GM19452 (cell line): ENCODE data around the gene SRGAP2B.
"Not testable (repeated sequence)": the region's sequence is repeated elsewhere in the genome, so short reads cannot be mapped to it uniquely, and the experiment has no call there.

ENCODE experiments used
- ATAC-seq: cut with Tn5 transposase; IDR thresholded peaks from one replicate; pipeline ENCODE4 v1.9.1; 2021; ENCODE audit not compliant: unreplicated experiment

Gene SRGAP2B

DNA sequence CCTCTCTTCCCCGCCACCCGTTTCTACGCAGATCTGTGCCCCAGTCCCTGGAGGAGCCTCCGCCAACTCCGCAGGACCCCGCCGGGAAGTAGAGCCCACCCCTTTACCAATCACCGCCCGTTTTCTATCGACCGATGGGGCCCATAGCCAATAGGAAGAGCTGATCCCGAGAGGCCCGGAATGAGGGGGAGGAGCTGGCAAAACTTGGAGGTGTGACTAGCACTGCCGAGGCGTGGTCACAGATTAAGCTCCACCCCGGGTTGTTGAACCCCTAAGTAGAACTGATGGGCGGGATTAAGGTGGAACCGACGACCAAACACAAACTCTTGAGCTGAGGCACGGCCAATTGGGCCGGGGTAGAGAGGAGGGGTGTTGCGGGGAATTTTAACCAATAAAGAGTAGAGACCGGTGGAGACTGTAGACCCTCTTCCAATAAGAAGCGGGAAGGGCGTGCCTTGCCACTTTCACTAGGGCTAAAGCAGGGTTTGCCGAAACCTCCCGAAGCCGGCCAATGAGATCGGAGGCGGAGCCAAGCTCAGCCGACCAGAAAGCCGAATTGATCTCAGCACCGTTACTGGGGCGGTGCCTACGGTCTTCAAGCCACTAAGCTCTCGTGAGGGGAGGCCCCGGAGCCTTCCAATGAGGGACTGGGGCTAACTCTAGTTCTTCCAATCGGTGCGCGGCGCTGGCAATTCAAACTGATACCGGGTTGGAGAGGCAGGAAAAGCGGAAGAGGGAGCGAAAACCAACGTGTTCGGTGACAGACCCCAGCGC lies at the start of gene SRGAP2B, which contains the start of gene FAM72D:
Gene SRGAP2B, minus strand, starts transcription at position 45 of the 774 bp plus-strand sequence. CDS start 2,427 bp downstream, outside the sequence.
Gene FAM72D, plus strand, starts transcription at position 691 of the 774 bp plus-strand sequence. CDS start 874 bp downstream, outside the sequence.
- peak; percentile 78 for ATAC-seq

DNA sequence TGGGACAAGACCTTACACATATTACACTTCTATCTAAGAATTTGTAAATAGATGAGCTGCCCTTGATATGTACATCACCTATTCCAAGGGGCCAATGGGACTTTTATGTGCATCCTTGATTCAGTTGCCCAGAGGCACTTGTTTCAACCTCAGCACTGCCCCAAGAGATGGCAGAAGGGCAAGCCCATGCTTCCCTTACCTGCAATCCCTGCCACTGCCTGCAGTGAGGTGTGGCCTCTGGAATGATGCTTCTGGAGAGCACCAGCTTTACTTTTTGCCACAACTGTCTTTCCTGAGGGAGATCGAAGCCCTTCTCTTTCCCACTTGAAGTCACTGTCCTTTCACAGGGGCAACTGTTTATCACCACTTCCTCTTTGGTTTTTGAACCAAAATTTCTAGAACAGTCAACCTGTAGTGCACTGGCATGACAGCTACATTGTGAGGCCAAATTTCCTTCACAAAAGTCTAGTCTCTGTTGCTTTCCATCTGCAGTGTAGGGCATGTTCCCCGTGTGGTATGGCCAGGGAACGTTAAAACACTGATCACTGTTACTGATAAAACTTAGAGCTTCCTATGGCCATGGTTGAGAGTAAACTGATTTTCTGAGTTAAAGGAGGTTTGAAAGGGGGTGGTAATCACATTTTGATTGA lies 49.3 kb upstream of the SRGAP2B start:
- not testable (repeated sequence) for ATAC-seq

DNA sequence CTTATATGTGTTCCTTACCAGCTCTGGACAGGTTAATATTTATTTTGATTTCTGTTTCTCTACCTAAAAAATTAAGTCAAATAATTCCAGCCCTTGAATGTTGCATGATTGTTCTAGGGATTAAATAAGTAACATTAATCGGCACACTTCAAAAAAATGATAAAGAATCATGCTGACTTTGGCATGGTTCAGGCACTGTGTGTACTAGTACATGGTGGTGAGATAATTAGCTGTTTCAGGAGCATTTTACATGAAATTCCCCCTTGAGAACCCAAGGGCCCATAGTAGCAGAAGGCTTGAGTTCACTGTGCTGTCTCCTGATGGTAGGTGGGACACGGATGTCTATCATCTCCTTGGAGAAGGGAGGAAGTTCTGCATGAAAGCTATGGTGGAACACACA lies 45.4 kb upstream of the SRGAP2B start:
- not testable (repeated sequence) for ATAC-seq

DNA sequence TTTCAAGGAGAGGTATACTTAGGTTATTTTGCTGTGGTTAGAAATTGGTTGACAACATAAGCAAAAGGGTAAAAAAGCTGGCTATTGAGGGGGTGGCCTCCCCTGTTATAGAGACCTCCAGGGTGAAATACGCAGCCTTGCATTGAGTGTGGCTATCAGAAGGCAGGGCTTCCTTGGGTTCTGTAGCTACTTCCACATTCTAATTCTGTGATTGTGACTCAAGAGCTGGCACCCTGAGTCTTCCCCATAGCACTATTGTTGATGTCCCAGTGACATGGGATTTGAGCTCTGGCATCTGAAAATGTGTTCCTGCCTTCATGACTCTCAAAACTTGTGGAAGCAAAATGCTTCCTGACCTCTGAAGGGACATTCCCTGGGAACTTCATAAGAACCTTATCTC lies 39.3 kb upstream of the SRGAP2B start:
- ATAC-seq: not testable (repeated sequence)

DNA sequence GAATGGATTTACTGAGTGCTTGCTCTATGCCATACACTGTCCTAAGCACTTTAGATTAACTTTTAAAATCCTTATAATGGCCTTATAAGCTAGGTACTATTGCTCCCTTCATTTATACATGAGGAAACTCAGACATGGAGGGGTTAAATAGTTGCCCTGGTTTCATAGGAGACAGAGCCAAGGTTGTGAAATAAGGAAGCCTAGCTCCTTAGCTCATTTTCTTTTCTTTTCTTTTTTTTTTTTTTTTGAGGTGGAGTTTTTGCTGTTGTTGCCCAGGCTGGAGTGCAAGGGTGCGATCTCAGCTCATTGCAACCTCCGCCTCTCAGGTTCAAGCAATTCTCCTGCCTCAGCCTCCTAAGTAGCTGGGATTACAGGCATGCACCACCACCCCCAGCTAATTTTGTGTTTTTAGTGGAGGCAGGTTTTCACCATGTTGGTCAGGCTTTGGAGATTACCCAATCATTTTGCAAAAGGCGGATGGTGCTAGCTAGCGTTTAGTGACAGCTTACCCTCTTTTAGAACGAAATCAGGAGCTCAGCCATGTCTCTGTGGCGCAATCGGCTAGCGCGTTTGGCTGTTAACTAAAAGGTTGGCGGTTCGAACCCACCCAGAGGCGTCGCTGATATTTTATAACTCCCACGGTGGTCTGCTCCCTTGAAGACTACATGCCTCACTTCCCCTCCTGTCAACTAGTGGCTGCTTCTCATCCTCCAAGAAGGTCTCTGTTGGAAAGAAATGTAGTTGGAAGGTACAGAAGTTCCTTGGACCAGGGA lies 33.8 kb upstream of the SRGAP2B start:
- not testable (repeated sequence) for ATAC-seq

DNA sequence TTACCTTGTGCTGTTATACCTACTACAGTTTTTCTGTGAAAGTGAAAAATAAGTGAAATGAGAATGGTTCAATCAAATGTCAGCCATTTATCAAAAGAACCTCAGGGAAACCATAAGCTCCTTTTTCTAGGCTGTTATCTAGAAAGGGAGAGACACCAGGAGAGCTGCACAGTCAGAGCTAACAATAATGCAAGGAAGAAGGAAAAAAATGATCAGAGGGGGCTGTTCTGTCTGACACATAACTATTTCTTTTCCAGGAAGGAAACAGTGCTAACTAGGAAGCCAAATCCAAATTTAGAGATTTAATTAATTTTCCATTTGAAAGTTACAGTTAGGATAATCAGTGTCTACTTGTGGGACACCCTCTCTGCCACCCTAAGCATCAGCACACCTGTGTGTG lies 32.0 kb upstream of the SRGAP2B start:
- not testable (repeated sequence) for ATAC-seq

DNA sequence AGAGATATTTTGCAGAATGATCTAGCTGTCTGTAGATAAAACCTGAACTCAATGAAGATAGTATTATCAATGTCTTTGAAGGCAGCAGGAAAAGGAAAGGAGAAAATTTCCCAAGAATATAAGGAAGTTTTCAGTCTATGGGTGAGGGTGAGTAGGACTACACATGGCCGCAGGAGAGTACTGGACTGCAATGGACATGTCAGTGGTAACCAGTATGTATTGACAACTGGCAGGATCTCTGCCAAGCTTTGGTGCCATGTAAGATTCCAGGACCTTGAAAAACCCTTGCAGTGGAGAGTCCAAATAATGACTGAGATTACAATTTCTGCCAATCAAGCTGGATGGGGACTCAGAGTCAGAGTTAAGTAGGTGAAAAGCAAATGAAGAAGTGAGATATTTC lies 30.0 kb upstream of the SRGAP2B start:
- ATAC-seq: not testable (repeated sequence)

DNA sequence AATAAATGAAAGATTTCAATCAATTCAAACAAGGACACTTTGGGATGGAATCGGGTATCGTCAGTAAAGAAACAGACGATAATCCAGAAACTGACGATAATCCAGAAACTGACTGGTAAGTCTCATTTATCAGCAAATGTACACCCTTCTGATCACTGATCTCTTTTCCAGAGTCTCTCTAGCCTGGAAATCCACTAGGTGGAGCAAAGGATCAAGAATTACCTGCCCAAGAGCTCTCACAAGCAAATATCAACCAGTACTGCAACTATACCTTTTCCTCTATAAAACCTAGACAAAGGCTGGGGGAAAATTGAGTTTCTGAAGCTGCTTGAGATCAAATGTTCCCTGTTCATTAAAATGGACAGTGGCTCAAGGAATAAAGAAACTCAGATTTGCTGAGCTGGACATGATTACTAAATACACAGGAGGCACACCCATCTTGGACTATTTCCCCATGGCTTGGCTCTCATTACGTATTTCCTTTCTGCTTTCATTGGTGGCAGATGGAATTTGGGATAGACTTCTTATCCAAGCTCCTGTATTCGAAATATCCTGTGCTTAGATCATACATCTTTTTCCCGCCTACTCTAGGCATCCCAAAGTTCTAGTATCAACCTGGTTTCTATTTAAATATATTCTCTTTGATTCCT lies 29.0 kb upstream of the SRGAP2B start:
- not testable (repeated sequence) for ATAC-seq

DNA sequence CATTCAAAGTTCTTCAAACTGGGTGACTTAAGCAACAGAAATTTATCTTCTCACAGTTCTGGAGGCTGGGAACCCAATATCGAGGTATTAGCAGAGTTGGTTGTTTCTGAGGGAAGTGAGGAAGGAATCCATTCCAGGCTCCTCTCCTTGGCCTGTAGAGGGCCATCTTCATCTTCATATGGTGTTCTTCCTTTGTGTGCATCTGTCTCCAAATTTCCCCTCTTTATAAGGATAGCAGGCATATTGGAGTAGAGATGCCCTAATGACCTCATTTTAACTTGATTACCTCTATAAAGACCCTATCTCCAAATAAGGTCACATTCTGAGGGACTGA lies 27.9 kb upstream of the SRGAP2B start:
- ATAC-seq: not testable (repeated sequence)

DNA sequence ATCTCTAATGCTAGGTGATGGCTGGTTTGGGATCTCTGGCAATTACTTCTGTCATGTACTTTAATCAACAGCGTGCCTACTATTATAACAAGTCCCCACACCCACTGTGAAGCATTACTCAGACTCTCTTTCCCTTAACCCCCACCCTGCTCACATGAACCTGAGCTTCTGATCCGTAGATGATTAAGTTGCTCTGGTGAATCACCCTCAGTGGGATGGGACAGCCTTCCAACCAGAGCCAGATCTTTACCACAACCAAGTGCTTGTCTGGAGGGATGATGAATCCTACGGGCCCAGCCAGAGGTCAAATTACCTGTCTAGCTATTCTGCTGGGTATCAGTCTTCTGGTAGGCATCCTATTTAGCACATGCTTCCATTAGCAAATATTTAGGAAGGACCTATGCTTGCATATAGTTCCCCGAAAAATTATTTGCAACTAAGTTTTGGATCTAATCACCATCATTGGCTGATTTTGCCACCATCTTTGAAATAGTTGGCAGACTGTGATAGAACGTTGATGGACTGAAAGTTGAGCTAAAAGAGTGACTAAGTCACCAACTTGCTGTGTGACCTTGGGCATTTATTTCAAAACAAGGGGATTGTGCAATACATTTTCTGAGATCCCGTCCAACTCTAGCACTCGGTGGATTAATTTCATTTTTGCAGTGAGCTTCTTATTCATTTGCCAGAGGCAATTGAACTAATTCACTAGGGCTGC lies 27.4 kb upstream of the SRGAP2B start:
- ATAC-seq: not testable (repeated sequence)

DNA sequence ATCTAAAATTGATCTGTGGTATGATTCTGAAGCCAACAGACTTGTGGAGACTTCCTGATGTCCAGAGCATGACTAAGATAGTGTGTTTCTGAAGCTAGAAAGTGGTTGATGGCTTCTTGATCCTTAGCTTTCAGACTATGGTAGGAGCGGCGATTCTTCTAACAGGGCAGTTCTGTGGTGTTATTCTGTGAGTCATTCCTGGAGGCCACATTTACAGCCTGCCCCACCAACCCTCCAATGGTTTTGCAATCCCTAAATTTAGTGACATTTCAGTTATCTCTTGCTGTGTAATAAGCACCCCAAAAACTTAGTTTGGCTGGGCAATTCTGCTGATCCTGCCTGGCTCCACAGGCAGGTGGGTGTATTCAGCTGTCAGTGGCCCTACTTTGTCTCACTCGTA lies 24.7 kb upstream of the SRGAP2B start:
- not testable (repeated sequence) for ATAC-seq

DNA sequence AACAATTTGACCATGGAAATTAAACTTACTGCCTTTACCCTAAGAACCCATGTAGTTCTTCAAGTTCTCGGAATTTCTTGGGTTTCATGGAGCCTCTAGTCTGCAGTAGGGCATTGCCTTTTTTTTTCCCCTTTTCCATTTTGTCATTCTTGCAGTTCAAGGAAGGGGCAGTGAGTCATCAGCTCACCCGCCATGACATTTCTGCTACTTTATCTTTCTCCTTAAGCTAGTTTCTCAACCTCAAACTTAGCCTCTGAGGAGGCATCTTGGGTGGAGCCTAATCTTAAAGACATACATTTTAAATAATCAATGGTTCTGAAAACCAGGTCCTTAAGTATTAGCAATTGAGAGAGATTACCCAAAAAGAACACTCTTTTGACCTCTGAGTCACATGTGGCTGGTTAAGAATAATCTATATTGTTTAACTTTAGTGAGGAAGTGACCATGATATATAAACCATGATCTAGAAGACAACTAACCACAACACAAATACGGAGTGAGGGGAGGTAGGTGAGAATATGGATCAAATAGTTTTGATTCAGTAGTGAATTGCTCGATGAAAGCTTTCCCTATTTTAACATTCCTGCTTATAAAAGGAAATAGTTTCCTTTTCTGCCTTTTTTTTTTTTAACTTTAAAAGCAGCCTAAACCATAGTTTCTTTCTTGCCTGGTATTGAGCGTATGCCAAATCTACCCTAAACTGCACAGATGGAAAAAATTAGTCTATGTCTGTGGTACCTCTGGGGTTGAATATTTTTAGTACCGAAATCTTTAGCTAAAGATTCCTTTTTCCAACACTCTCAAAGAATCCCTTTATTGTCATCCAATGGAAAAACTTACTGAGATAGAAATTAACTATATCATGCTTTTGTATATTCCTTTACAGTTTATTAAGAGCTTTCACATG lies 20.7 kb upstream of the SRGAP2B start:
- ATAC-seq: not testable (repeated sequence)

DNA sequence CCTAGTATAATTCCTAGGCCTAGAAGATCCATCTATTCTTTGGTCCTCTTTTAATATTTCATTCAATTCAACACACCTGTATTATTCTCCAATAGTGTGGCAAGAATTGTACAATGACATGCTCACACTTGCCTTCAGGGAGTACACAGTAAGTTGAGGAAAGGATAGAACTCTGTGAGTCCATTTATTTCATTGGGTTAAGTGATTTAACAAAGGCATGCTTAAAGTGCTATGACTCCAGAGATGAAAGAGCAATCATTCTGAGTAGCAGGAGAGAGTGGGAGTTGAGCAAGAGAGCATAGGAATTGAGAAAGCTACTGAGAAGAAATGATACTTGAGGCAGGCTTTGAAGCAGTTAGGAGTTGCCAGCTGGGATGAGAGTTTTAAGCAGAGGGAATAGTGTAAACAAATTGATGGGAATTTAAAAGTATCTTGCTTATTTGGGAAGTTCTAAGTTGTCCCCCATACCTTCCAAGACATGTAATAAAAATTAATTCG lies 19.5 kb upstream of the SRGAP2B start:
- not testable (repeated sequence) for ATAC-seq

DNA sequence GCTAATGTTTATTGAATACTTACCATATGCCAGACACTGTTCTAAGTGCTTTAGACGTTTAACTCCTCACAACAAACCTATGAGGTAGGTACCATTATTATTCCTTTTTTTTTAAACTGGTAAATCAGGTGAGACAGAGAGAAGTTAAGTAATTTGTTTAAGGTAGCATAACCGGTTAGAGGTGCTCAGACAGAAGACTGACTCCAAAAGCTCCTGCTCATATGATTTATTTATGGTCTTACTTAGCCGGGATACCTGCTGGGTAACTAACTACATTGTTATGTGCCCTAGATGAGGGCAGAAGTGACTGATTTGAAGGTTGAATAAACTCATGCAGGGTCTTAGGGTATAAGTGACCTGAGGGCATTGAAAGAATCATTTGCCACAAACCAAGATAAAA lies 17.6 kb upstream of the SRGAP2B start:
- not testable (repeated sequence) for ATAC-seq

DNA sequence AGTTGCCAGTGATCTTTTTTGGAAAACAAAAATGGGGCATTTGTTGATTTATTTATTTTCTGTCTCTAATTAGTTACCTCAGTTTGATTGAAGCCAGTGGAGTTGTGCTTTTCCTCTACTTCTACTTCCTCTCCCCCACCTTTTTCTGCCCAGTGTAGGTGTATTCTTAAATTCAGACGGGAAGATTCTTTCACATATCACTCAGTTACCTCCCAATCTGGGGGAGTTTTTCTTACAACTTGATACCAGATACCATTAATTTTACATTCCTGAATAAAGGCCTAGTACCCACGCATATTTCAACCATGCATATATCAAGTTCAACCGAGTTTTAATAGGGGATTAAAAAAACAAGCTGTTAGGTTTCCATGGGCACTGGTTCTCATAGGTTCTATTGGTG lies 16.5 kb upstream of the SRGAP2B start:
- ATAC-seq: not testable (repeated sequence)

DNA sequence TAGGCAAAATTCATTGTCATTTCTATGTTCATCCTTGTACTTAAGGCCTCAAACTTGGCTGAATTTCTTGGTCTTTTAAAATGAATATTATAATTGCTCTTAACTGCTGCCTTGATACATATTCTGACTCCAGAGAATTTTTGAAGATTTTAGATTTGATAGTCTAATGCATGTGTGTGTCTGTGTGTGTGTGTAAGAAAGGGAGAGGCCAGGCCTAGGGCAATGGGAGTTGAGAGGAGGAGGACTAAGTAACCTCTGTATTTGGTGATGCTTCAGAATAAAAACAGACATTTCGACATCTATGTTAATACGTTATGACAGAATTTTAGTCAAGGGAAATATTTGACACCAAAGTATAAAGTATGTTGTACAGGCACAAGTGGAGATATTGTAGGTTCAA lies 8.2 kb upstream of the SRGAP2B start:
- not testable (repeated sequence) for ATAC-seq

DNA sequence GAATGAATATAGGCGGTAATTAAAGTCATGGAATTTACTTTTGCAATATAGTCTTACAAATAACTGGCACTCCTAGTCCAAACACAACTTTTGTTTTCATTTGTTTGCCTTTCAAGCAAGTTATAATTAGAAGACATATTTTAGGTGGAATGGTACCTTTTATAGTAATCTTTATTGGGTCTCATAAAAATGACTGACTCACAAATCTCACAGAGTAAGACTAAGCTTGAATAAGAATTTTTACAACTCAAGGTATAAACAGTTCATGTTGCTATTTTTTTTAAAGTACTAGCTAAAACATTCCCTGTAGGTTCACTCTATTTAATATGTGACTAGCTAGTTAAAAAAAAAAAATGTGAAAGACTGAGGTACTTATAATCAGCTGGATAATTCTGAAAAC lies 6.6 kb upstream of the SRGAP2B start:
- not testable (repeated sequence) for ATAC-seq

DNA sequence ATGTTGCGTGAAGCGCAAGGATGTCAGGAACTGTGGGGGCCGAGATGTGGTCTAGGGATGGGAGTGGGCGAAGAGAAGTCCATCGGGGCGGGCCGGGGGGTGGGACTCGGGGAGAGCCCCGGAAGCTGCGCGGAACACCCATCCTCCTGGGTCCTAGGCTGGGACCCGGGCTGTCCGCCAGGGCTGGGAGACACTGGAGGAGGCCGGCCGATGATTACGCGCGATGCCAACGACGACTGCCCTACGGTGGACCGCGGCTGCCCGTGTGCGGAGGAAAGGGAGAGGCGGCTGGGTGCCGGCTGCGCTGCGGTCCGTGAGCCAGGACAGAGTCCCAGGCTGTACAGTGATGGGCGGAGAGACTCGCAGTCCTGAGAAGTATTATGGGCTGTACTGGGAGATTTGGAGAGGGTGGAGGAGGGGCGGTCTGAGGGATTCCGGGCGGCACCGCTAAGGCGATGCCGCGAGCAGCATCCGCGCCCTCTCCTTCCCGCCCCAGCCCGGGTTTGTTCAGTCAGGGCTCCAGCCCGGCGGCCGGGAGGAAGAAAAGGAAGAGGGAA lies 395 bp downstream of the SRGAP2B start:
- peak; percentile 6 for ATAC-seq
